IMR-90 (cell line): ENCODE results near the gene FRYL.

Experiments used
- CEBPB ChIP-seq: IDR thresholded peaks from 2 replicates; pipeline ENCODE4 v1.6.1; 2012; ENCODE audit warnings: low read depth, low read length, improper control_type of control experiment
- ELK1 ChIP-seq: fragments of 150-350 bp; IDR thresholded peaks from 2 replicates; pipeline ENCODE4 v1.6.1; 2016; ENCODE audit warnings: low read depth, mild to moderate bottlenecking, low read length, moderate library complexity, borderline replicate concordance
- FOS ChIP-seq: fragments of 150-350 bp; IDR thresholded peaks from 2 replicates; pipeline ENCODE4 v1.6.1; 2016; ENCODE audit warnings: low read depth, low read length
- MAFK ChIP-seq: IDR thresholded peaks from 2 replicates; pipeline ENCODE4 v1.6.1; 2012; ENCODE audit warnings: low read depth, low read length, improper control_type of control experiment
- MAZ ChIP-seq: IDR thresholded peaks from 2 replicates; pipeline ENCODE4 v1.6.1; 2012; ENCODE audit warnings: low read depth, mild to moderate bottlenecking, low read length, improper control_type of control experiment, moderate library complexity, borderline replicate concordance
- MXI1 ChIP-seq: IDR thresholded peaks from 2 replicates; pipeline ENCODE4 v1.6.1; 2012; ENCODE audit warnings: low read depth, mild to moderate bottlenecking, low read length, moderate library complexity, borderline replicate concordance
- NFE2L2 ChIP-seq: fragments of 150-350 bp; IDR thresholded peaks from 2 replicates; pipeline ENCODE4 v1.6.1; 2016; ENCODE audit warnings: low read depth, mild to moderate bottlenecking, low read length
- POLR2A ChIP-seq: IDR thresholded peaks from 2 replicates; pipeline ENCODE4 v1.6.1; 2012; ENCODE audit warnings: mild to moderate bottlenecking, low read depth, low read length
- RAD21 ChIP-seq: IDR thresholded peaks from 2 replicates; pipeline ENCODE4 v1.6.1; 2012; ENCODE audit warnings: low read length, improper control_type of control experiment
- RCOR1 ChIP-seq: IDR thresholded peaks from 2 replicates; pipeline ENCODE4 v1.6.1; 2012; ENCODE audit warnings: mild to moderate bottlenecking, low read length, improper control_type of control experiment; ENCODE audit not compliant: insufficient replicate concordance
- TF ChIP-seq, protein P1 (sequence below): conservative IDR thresholded peaks from 2 replicates; pipeline ENCODE4 v1.5.1; 2012; ENCODE audit warnings: mild to moderate bottlenecking, low read depth, low read length, improper control_type of control experiment
- TF ChIP-seq, protein P2 (sequence below): fragments of 150-350 bp; IDR thresholded peaks from 2 replicates; pipeline ENCODE4 v1.6.1; 2017; ENCODE audit warnings: mild to moderate bottlenecking, antibody characterized with exemption, low read length, low read depth

DNA sequence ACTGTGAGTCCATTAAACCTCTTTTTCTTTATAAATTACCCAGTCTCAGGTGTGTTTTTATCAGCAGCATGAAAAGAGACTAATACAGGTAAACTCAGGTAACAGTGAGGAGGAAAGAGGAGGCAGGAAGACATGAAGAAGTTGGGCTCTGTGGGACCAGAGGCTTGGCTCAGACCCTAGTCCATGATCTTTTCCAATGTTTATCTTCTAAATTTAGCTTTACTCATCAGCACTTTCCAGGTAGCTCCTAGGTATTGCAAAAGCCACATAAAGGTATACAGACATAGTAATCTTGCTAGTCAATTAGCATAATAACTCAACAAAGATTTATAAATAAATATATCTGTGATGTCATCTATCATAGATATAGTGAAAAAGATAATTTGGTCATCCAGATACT is 11.2 kb upstream of the FRYL start:
- TF ChIP-seq, protein P1, sequence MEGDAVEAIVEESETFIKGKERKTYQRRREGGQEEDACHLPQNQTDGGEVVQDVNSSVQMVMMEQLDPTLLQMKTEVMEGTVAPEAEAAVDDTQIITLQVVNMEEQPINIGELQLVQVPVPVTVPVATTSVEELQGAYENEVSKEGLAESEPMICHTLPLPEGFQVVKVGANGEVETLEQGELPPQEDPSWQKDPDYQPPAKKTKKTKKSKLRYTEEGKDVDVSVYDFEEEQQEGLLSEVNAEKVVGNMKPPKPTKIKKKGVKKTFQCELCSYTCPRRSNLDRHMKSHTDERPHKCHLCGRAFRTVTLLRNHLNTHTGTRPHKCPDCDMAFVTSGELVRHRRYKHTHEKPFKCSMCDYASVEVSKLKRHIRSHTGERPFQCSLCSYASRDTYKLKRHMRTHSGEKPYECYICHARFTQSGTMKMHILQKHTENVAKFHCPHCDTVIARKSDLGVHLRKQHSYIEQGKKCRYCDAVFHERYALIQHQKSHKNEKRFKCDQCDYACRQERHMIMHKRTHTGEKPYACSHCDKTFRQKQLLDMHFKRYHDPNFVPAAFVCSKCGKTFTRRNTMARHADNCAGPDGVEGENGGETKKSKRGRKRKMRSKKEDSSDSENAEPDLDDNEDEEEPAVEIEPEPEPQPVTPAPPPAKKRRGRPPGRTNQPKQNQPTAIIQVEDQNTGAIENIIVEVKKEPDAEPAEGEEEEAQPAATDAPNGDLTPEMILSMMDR = no peak
- TF ChIP-seq MAZ (no peak), RAD21 (no peak), NFE2L2 (no peak), POLR2A (no peak), CEBPB (no peak), MAFK (no peak), MXI1 (no peak), FOS (no peak), RCOR1 (no peak), ELK1 (no peak)
- TF ChIP-seq, protein P2, sequence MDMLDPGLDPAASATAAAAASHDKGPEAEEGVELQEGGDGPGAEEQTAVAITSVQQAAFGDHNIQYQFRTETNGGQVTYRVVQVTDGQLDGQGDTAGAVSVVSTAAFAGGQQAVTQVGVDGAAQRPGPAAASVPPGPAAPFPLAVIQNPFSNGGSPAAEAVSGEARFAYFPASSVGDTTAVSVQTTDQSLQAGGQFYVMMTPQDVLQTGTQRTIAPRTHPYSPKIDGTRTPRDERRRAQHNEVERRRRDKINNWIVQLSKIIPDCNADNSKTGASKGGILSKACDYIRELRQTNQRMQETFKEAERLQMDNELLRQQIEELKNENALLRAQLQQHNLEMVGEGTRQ = no peak
